Measurements from ENCODE around the gene JAML.

JAML gene

DNA sequence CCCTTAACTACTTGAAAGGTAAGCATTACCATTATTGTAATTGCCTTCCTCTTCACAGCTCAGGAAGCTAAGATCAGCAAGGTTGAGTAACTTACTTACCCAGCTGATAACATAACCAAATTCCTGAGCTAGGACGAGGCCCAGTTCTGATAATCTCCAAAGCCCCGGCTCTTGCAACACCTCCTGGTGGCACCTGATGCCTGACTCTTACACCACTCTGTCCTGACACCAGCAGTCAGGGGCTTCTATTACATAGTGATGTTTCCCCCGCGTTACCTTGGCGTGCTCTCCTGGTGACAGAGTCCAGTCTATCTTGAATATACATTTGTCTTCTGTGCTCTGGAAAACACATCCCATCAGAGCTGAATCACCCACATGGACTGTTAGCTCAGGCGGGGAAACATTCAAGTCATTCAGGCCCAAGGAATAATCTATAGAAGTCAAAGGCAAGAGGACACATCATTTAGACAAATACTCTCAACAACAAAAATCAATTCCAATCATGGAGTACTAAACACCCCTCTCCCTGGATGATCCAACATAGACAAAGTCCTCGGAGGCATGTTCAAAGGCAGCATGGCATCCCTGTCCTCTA, 12.6 kb downstream of the JAML start:
- H3K4me3 ChIP-seq (ENCODE audit: low read depth, low read length), result no peak overlapping the region
- TF ChIP-seq, protein P1, sequence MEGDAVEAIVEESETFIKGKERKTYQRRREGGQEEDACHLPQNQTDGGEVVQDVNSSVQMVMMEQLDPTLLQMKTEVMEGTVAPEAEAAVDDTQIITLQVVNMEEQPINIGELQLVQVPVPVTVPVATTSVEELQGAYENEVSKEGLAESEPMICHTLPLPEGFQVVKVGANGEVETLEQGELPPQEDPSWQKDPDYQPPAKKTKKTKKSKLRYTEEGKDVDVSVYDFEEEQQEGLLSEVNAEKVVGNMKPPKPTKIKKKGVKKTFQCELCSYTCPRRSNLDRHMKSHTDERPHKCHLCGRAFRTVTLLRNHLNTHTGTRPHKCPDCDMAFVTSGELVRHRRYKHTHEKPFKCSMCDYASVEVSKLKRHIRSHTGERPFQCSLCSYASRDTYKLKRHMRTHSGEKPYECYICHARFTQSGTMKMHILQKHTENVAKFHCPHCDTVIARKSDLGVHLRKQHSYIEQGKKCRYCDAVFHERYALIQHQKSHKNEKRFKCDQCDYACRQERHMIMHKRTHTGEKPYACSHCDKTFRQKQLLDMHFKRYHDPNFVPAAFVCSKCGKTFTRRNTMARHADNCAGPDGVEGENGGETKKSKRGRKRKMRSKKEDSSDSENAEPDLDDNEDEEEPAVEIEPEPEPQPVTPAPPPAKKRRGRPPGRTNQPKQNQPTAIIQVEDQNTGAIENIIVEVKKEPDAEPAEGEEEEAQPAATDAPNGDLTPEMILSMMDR (IDR thresholded peaks at IDR 0.05; ENCODE audit: low read depth, low read length), result no peak

DNA sequence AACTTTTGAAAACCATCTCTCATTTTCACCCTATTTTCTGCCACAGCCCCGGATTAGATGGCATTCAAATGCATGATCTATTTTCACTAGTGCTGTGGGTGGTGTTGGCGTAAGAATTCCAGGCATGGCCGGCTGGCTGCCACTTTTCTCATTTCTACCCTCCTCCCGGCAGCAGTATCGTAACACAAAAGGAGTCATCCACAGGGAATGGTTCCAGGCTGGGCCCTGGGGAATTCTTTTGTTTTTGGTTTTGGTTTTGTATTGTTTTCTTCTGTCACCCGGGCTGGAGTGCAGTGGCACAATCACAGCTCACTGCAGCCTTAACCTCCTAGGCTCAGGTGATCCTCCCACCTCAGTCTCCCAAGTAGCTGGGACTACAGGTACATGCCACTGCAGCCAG, 13.8 kb downstream of the JAML start:
- H3K4me3 ChIP-seq (ENCODE audit: low read depth, low read length), result no peak overlapping the region
- TF ChIP-seq, protein P1 (IDR thresholded peaks at IDR 0.05; ENCODE audit: low read depth, low read length), result no peak

DNA sequence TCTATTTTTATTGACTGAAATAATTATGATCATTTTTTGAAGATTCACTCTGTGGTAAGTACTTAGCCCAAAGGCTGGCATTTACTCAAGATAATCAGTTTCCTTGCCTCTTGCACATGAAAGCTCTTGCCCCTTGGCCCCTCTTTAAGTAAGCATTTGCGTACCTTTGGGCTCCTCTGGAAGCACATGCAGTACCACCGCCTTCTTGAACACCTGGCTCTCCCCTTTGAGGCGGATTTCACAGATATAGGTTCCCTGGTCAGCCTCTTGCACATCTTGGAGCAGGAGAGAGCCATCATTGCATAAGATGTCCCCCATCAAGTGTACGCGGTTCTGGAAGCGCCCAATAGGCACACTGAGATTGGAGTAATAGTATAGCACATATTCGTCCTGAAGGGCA, 14.5 kb downstream of the JAML start:
- H3K4me3 ChIP-seq (ENCODE audit: low read depth, low read length), result no peak overlapping the region
- TF ChIP-seq, protein P1 (IDR thresholded peaks at IDR 0.05; ENCODE audit: low read depth, low read length), result no peak

DNA sequence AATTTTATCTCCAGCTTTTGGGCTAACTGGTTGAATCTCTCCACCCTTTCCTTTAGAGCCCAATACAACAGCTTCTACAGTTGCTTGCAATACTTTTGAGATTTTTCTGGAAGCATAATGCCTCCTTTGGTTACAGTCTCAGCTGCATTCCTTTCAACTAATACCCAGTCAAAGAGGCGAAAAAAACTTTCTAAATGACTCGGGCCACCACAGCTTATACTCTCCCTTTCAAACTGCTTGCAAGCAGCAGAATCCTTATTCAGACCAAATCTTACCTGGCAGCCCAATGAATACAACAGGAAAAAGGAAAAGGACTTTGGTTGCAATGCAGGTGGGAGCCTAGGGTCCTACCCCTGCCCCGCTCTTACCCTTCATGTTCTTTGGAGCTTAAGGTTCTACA, 15.8 kb downstream of the JAML start:
- H3K4me3 ChIP-seq (ENCODE audit: low read depth, low read length), result no peak overlapping the region
- TF ChIP-seq, protein P1 (IDR thresholded peaks at IDR 0.05; ENCODE audit: low read depth, low read length), result no peak

DNA sequence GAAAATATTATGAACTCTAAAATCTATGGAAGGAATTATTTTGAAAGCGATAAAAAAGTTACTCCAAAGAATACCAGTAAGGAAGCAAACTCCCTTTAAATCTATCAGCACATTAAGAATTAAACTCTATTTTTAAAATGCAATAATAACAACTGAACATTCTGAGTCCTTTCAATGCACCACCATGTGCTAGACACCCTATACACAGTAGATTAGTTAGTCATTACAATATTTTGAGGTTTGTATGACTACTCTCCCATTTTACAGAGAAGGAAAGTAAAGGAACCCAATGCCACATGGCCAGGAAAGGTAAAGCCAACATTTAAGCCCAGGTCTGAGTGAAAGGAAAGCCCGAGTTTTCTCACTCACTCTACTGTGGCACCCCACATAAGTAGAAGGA, 17.7 kb downstream of the JAML start:
- TF ChIP-seq, protein P1 (IDR thresholded peaks at IDR 0.05; ENCODE audit: low read depth, low read length), result no peak
- H3K4me3 ChIP-seq (ENCODE audit: low read depth, low read length), result no peak overlapping the region

DNA sequence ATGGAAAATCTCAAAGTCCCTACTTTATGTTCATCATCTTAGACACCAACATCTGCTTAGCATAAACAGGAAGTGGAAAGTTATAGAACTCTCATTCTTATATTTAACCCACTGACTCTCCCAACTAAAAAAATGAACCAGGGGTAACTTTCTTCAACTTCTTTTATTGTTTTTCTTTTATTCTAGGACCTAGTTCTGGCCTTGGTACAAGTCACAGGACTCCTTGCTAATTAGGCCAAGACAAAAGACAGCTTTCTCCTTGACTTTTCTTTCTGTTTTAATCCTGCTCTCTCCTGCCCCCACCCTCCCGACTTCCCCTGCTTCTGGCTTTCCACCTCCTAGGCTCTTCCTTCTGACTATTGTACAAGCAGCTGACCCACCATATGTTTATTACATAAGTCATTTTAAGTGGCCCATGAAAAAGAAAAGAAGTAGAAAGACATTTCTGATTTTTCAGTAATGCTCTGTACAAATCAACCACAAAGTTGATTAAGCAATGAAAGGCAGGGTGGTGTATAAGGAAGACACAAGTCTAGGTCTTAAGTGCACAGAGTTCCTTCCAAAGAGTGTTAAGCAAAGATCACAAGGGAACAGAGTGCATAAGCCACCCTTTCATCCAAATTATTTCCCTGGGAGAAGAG, 18.3 kb downstream of the JAML start:
- TF ChIP-seq, protein P1 (IDR thresholded peaks at IDR 0.05; ENCODE audit: low read depth, low read length), result no peak

DNA sequence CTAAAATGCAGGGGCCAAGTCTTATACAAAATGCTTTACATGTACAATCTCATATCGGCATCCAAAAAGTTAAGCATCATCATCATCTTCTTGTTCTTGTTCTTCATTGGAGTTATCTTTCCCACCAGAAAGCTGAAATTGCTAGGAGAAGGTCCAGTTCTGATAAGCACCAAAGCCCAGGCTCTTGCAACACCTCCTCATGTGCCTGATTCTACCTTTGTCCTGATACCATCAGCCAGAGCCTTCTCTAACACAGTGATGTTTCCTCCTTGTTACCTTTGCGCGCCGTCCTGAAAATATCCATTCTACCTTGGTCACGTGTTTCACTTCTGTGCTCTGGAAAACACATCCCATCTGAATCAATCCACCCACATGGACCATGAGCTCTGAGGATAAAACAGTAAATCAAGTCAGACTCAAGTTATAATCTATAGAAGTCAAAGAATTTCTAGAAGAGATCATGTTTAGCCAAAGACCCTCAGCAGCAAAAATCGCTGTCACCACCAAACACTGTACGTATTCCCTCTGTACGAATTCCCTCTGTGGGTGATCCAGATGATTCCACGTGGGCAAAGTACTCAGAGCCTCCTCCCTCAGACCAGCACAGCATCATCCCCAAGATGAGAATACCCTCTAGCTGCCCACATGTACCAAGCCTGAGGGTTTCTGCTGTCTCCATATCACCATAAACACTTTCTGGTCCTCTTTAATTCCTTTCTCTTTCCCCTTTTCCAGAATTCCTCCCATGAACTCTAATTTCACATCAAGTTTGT, 19.0 kb downstream of the JAML start:
- TF ChIP-seq, protein P1 (IDR thresholded peaks at IDR 0.05; ENCODE audit: low read depth, low read length), result no peak
- no peak overlapping the region for H3K4me3 ChIP-seq (ENCODE audit: low read depth, low read length)

More for the DNA sequence above, 18.3 kb downstream of the JAML start:
- H3K4me3 ChIP-seq (ENCODE audit: low read depth, low read length), result no peak overlapping the region
